GM18868 (cell line): ENCODE results near the gene CCNG1.
"Not testable (repeated sequence)": the region's sequence is repeated elsewhere in the genome, so short reads cannot be mapped to it uniquely, and the experiment has no call there.

Experiments used
- ATAC-seq: cut with Tn5 transposase; IDR thresholded peaks from one replicate; pipeline ENCODE4 v1.9.1; 2021; ENCODE audit warnings: mild to moderate bottlenecking, moderate library complexity; ENCODE audit not compliant: unreplicated experiment

Gene CCNG1, protein sequence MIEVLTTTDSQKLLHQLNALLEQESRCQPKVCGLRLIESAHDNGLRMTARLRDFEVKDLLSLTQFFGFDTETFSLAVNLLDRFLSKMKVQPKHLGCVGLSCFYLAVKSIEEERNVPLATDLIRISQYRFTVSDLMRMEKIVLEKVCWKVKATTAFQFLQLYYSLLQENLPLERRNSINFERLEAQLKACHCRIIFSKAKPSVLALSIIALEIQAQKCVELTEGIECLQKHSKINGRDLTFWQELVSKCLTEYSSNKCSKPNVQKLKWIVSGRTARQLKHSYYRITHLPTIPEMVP

DNA sequence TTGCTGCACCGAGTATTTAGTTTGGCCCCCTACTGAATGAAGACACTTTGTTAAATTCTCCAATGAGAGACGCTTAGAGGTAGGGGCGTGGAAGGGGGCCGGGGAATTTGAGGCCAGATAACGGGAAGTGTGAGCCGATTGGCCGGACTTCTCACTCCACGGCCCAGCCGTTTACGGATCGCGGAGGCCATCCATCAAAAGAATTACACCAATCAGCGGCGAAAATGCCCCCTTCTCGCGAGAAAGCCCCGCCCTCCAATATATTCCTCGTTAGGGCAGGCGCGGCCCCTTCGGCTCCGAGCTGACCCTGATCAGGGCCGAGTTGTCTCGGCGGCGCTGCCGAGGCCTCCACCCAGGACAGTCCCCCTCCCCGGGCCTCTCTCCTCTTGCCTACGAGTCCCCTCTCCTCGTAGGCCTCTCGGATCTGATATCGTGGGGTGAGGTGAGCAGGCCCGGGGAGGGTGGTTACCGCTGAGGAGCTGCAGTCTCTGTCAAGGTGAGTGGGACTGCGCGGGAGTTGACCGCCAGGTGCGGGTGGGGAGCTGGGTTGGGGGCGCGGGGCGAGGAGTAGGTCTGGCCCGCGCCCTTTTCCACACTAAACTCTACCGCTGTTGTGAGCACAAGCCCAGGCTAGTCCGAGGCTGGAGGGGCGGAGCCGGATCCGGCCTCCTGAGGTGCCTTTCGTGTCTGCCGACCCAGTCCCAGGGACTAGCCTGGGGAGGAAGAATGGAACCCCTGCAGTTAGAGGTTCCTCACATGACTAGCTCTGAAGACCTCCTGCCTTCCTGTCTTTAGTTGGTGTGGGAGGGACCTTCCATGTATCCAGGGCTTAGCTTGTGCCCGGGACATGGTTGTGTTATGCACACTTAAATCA is at the start of gene CCNG1:
Gene CCNG1 (plus strand): TSS at position 287 of the 874 bp plus-strand sequence. CDS start 1,662 bp downstream, outside the sequence.
- ATAC-seq = peak; percentile 95

DNA sequence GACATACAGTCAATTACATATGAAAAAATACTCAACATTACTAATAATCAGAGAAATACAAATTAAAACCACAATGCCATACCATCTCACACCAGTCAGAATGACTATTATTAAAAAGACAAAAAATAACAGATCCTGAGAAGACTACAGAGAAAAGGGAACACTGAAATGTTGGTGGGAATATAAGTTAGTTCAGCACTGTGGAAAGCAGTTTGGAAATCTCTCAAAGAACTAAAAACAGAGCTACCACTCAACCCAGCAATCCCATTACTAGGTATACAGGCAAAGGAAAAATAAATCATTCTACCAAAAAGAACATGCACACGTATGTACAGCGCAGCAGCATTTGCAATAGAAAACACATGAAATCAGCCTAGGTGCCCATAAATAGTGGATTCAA is 41.6 kb upstream of the CCNG1 start:
- no peak for ATAC-seq

DNA sequence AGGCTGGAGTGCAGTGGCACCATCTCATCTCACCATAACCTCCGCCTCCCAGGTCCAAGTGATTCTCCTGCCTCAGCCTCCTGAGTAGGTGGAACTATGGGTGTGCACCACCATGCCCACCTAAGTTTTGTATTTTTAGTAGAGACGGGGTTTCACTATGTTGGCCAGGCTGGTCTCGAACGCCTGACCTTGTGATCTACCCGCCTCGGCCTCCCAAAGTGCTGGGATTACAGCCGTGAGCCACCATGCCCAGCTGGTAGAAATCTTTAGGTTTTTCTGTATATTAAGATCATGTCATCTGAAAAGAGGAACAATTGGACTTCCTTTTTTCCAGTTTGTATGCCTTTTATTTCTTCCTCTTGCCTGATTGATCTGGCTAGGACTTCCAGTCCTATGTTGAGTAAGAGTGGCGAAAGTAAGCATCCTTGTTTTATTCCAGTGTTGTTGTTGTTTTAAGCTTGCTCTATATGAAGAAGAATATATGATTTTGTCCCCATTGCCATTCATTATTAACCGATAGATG is 40.5 kb upstream of the CCNG1 start:
- ATAC-seq = not testable (repeated sequence)

DNA sequence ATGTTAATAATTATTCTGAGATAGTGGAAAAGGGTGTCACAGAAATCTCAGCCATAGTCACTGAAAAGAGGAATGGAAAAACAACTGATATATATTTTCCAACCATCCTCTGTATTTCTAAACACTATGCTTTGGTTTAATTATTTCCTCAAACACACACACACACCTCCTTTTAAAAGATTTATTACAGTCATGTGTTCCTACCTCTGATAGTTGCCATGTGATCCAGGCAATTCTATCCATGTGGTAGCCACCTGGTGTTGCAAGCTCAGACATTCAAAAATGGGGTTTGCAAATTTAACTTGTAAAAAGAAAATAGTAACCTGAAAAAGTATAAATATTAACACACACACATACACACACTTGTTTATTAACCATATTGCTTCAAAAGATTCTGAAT is 40.0 kb upstream of the CCNG1 start:
- ATAC-seq = no peak

DNA sequence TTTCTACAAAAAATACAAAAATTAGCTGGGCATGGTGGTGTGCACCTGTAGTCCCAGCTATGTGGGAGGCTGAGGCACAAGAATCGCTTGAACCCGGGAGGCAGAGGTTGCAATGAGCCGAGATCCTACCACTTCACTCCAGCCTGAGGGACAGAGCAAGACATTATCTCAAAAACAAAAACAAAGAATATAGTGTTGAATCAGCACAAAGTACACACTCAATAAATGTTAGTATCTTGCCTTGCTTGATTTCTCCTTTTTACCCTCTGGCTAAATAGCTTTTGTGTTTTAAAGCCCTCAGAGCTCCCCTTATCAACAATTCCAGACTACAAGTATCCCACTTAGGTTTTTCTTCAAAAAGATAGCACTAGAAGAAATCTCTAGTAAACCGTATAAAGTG is 37.5 kb upstream of the CCNG1 start:
- ATAC-seq = no peak

DNA sequence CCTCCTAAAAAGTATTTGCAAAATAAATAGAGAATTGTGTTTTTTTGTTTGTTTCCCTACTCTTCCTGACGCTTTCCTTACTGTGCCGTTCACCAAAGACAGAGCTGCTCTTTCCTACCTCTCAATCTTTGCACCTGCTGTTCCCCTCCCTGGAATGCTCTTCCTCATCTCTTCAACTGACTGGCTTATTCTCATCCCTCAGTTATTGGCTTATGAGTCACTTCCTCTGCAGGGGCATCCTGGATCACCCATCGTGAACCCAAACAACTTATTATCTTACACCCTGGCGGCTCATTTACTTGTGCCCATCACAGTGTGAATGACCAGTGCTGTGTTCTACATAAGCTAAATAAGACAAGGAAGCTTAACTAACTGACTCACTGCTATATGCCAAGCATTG is 36.1 kb upstream of the CCNG1 start:
- ATAC-seq = no peak

DNA sequence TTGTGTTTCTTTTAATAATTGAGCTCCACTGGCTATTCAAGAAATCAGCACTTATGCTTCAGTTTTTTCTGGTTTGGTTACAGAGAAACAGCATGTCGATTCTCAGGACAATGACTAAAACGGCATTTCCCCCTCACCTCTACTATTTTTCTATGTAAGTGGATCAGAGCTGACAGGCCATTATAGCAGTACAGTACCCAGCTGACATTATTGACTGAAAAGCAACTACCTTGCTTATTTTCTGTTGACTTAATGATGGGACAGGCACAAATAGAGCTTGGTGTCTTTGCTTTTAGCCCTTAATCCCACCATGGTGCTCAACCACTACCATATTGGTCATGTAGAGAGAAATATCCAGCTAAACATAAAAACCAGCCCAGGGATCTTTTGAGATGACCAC is 35.4 kb upstream of the CCNG1 start:
- ATAC-seq = no peak

DNA sequence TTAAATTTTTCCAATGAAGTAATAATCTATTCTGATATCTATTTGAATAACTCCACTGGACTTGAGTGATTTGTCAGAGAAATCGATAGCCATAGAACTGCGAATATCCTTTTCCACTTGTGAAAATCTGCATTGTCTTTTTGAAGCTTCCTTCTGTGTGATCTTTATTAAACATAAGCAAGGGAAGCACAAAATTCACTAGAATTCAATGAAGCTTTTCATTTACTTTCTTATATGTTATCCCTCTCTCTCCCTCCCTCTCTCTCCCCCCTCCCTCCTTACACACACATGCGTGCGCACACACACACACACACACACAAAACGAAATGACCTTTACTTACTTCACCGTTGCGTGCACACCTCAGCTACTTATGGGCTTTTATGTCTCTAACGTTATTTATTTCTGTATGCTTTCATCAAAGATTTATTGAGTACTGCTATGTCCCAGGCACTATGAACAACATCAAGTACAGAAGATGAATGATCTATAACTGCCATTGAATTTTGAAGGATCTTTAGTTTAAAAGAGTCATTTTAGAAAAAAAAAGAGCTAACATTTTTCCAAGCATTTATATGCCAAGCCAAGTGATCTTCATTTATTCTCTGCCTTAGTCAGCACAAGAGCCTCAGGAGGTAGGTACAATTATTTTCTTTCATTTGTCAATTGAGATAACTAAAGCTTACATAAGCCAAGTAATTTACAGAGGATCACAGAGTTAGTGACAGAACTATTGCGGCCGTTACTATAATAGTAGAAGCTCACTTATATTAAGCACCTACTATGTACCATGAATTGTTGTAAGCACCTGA is 32.8 kb upstream of the CCNG1 start:
- no peak for ATAC-seq

DNA sequence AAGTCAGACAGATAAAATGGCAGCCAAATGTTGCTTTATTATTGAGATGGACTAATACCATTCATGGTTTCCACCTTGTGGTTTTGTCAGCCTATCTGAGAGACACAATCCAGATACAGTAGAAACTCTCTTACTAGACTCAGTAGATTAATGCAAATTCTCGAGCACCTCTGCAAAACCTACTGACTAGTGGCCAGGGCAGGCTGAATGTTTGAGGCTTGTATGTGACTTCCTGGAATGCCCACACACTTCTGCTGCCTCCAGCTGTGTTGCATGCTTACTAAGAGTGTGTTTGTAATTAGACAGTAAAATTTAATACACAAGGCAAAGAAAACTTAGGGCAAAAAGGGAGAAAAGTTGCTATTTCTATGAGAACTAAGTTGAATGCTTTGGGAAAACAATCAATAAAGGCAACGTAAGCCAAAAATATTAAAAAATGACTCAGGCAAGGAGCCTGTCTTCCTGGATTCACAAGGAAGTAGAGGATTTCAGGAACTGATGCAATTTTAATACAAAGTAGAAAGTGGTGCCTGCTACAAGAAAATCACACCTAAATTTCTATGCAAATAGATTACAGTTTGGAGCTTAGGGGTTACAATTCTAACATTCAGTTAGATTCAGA is 30.2 kb upstream of the CCNG1 start:
- peak; percentile 68 for ATAC-seq

DNA sequence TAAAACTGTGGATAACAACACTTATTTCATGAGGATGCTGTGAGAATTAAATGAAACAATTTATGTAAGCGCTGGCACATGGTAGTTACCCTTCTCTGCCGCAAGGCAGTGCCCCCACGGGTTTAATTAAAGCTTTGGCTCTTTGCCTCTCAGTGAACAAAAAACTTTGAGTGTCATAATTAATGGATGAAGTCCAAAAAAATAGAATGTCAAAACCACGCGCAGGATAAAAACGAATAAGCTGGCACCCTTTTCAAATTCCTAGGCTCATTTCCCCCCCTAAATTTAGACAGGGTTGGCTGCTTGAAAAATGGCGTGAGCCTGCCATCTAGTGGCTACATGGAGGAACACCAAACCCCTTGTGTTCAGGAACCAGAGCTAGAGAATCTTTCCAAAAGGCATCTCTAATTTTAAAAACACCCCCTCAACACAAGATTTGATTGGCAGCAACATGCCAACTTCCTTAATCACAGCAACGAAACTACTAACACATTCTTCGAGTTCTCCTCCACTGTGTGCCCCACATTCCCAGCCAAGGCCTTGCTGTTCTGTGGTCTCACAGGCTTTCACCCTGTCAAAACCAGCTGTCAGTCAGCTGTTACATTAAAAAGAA is 29.0 kb upstream of the CCNG1 start:
- ATAC-seq = peak; percentile 80

DNA sequence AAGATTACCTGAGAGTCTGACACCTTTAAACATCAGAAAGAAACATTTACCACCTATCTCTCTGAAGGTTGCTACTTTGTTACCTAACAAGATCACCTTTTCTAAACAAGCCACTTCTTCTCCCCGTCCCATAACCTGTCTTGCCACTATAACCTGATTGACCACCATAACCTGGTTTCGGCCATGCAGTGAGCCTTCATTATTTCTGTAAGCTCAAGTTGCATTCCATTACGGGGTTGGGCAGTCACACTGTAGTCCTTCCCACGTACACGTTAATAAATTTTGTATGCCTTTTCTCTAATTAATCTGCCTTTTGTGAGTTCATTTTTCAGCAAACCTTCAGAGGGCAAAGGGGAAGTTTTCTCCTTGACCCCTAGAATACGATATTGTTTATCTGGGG is 28.0 kb upstream of the CCNG1 start:
- ATAC-seq = no peak

DNA sequence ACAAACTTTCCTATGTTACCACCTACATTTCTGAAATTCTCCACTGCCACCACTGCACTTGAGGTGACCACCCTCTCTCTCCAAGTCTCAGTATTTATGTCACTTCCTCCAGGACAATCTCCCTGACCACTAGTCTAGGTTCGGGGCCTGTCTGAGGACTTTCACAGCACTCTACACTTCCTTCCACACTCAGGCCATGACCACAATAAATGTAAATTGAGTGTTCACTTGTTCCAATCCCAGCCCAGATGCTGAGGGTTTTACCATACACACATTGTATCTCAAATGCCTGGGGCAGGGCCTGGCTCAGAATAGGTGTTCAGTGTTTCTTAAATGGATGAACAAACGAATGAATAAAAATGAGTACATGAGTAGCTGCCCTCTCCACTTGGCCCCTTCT is 26.9 kb upstream of the CCNG1 start:
- ATAC-seq = no peak

DNA sequence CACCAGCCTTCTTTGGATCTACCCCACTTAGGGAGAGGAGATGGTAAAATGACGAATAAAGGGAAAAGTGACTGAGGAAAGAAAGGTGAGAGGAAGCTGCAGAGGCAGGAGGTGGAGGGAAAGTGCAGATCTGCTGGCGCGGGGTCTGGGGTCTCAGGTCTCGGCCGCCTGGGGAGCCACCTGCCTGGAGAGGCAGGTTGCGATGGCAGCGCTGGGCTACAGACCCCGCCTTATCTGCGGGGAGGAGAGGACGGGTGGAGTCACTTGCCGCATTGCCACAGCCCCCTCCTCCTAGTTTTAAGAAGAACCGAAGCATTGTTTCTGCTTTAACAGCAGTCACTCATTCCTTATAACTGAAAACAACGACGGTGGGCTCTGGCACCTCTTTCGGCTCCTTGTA is 21.7 kb upstream of the CCNG1 start:
- not testable (repeated sequence) for ATAC-seq

DNA sequence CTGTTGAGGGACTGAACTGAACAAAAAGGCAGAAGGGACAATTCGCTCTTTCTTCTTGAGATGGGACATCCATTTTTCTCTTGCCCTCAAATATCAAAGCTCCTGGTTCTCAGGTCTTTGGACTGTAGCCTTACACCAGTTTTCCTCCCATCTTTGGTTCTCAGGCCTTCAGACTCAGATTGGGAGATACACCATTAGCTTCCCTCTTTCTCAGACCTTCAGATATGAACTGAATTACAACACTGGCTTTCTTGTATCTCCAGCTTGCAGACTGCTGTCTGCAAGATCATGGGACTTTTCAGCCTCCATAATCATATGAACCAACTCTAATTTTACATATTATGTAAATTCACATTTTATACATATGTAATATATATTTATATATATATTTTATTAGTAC is 12.6 kb upstream of the CCNG1 start:
- ATAC-seq = no peak

DNA sequence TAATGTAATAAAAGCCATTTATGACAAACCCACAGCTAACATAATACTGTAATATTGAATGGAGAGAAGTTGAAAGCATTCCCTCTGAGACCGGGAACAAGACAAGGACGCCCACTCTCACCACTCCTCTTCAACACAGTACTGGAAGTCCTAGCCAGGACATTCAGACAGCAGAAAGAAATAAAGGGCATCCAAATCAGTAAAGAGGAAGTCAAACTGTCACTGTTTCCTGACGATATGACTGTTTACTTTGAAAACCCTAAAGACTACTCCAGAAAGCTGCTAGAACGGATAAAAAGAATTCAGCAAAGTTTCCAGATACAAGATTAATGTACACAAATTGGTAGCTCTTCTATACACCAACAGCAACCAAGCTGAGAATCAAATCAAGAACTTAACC is 11.3 kb upstream of the CCNG1 start:
- not testable (repeated sequence) for ATAC-seq

DNA sequence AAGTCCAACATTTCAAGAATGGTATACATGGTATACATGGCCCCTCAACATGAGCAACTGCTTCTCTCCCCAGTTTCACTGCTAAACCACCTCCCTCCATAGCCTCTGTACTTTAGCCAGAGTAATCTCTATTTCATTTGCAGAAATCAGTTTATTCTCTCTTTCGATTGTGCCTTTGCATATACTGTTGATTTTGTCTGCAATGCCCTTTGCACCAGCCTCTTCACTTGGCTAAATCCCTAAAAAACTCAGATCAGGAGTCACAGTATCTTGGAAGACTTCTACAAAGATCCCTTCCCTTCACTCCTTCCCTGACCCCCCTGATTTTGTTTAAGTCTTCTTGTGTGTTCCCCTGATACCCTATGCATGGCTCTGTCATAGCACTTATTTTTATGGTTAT is 4.9 kb upstream of the CCNG1 start:
- ATAC-seq = no peak

DNA sequence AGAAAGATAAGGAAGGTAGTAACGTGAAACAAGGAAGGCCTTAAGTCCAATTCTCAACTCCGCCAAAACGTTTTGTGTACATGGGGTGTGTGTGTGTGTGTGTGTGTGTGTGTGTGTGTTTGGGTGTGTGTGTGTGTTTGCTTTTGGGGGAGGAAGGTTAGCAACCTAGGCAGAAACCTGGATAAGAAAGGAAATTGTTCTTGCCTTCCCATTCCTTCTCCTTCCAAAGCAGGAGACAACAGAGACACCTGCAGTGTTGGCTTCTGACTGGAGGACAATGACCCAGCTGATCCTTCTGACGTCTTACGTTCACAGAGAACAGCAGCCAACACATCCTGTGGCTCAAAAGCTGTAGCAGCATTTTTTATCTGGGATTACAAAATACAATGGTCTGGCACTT is 4.1 kb upstream of the CCNG1 start:
- ATAC-seq = no peak

DNA sequence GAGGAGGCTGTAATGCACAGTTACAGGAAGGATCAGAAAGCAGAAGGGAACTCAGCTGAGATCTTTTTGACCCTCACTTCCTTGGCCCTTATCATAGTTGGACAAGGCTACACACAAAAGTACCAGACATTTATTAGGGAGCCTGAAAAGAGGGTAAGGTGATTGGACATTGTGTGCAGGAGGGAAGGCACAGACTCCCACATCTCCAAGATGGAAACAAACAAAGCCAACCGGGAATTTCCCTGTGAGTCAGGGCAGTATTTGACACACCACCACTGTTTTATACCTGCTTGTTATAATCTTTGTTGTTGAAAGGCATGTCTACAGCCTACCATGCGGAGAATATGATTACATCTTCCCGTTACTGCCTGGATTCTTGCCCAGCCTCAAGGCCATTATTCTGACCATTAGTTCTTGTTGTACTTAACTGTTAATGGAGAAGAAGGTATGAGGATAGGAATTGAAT is 3.0 kb upstream of the CCNG1 start:
- ATAC-seq = no peak

DNA sequence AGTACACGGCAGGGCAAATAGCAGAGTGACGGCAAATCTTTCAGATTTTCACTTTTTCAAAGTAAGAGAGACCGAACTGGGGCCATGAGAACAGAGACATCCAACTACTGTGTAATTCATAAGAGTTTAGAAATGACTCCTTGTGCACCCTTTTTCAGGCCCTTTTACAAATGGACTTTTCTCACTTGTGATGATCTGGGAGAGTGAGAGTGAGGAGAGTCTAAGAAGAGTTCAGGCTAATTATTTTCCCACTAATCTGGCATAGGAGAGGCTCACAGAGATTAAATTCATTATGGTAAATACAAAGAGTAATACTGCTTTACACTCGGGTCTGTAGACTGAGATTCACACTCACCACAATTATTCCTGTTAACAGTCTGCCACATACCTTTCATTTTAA is 880 bp upstream of the CCNG1 start:
- ATAC-seq = no peak

DNA sequence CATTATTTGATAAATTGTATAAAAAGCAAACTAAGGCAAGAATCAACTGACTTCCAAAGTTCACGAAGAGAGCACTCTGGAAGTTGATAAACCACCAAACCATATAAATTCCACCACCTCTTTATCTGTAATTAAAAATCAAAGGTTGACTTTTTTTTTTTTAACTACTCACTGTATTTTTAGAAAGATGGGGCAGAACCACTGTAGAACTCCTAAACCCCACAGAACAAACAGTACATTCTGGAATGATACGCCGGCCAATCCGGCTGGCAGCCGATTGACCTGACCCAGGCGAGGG is 435 bp upstream of the CCNG1 start:
- ATAC-seq = no peak

DNA sequence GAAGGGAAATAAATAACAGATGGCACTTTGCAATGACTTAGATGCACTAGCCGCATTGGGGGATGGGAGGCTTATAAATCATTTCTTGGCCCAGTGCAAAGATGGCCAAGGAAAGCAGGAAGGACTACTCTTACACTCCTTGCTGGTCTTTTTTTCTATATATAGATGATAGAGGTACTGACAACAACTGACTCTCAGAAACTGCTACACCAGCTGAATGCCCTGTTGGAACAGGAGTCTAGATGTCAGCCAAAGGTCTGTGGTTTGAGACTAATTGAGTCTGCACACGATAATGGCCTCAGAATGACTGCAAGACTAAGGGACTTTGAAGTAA is 1.7 kb downstream of the CCNG1 start:
- ATAC-seq = peak; percentile 18
